GM04503 (cell line): ENCODE results near the gene TMEM266.

Experiments used
- DNase-seq: peaks from one replicate; pipeline ENCODE4 v3.0.0-alpha.2; 2012; ENCODE audit warnings: low read depth

TMEM266 gene

GRCh38 chr15:76127880-76128279 lies 68.1 kb downstream of the TMEM266 start:
- no peak for DNase-seq

DNA sequence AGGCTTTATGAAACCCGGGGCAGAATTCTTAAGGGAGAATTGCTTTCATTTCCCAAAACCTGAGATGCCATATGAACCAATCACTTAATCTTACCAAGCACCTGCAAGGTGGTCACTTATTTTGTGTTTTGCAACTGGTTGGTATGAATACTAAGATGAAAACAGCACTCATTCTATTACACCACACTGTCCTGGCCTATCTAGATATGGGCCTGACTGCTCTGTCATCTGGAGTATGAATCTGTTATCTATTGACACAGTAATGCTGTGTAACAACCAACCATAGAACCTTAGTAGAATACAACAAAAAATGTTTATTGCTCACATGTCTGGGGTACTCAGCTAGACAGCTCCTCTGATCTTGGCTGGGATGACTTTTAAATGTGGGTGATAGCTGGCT lies 74.8 kb downstream of the TMEM266 start:
- DNase-seq = no peak

DNA sequence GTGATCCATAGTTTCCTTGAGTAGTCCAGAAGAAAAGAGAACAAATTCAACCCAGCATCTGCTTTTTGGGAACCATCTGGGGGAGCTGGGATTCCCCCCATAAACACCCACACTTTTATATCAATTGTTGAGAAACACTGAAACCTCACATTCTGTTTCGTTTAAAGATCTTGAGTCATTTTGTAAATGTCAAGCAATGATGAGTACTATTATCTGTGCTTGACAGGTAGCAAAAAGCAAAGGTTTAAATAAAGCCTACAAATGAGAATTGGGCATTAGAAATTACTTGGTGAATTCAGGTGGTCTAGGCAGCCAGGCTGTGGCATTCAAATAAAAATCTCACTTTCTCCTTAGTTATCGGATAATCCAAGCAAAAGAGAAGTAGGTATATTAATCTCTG lies 75.7 kb downstream of the TMEM266 start:
- DNase-seq = no peak

GRCh38 chr15:76138436-76138835 lies 78.7 kb downstream of the TMEM266 start:
- no peak for DNase-seq

- no peak for DNase-seq
Observed at GRCh38 chr15:76139368-76140073, 79.7 kb downstream of the TMEM266 start.

DNA sequence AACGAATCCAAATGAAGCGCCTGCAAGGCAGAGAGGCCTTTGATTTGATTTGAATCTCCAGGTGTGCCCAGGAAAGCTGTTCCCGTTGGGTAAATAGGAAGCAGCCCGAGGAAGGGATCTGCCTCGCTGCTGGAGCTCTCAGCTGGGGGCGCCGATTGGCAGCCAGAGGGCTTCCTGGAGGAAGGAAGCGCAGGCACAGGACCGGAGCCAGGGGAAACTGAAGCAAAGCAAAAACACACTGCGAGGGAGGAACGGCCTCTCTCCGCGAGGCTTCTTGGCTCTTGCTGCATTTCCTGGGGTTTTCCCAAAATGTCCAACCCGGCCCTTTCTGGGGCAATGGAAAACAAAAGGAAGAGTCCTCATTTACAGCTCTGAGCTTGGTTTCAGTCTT lies 80.3 kb downstream of the TMEM266 start:
- no peak for DNase-seq

GRCh38 chr15:76146812-76147211 lies 87.0 kb downstream of the TMEM266 start:
- no peak for DNase-seq

DNA sequence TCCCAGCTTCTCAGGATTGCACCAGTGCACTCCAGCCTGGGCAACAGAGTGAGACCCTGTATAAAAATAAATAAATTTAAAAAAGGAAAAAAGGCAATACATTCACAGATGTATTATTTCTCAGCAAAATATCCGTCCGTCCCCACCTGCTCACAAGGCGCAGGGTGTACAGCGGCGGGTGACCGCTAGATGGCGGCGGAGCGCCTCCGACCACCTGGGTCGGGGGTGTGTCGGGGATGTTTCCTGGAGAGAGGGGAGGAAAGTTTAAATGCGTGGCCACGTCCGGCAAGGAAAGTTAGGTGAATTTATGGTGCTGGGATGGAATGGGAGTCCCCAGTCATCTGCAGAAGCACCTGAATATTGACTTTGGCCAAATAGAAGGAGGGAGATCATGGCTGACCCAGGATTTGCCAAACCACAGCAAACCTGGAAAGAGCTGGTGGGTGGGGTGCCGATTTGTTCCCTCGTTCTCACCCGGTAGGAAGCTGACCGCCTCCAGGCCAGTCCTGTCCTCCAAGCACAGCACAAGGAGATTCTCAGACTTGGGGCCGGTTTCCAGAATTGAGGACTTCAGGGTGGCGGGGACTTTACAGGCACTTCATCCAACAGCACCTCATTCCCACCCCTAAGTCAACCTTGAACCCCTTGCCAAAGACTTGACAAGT lies 88.3 kb downstream of the TMEM266 start:
- no peak for DNase-seq

DNA sequence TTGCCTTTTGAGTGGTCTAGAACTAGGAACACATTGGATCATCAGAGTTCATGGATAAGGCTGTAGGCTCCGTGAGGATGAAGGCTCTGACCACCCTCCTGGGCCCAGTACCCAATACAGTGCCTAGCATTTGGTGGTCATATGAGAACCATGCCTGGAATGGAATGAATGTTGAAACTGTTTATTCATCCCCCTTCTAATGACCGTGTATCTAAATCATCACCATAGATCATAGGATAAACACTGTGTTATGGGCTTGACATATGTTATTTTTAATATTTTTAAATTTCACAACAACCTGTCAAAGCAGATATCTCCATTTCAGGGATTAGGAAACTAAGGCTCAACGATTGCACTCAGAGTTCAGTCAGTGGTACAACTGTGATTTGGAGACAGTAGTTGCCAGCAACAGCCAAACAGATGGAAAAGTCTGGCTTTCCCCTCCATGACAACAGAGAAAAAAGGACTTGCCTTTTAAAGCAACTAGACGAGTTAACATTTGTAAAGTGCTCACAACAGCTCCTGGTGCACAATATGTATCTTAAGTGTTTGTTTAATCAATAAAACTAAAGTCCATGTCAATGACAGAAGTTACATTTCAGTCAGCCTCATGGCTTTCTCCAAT lies 89.6 kb downstream of the TMEM266 start:
- DNase-seq = no peak

DNA sequence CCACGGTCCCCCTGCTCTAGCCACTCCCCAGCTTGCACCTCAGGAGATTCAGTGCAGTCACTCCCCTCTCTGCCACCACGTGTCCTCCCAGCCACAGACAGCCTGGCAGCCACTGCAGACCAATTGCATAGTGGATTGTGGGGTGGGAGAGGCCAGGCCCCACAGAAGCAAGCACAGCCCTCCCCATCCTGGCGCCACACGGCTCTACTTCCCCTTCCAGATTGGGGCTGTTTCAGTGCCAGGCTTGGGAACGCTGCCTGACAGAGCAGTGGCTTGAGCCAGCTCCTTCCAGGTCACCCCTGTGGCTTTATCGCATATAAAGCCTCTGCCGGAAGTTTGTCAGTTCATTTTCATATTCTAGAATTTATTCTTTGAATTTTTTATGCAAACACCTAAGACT lies 90.7 kb downstream of the TMEM266 start:
- no peak for DNase-seq

DNA sequence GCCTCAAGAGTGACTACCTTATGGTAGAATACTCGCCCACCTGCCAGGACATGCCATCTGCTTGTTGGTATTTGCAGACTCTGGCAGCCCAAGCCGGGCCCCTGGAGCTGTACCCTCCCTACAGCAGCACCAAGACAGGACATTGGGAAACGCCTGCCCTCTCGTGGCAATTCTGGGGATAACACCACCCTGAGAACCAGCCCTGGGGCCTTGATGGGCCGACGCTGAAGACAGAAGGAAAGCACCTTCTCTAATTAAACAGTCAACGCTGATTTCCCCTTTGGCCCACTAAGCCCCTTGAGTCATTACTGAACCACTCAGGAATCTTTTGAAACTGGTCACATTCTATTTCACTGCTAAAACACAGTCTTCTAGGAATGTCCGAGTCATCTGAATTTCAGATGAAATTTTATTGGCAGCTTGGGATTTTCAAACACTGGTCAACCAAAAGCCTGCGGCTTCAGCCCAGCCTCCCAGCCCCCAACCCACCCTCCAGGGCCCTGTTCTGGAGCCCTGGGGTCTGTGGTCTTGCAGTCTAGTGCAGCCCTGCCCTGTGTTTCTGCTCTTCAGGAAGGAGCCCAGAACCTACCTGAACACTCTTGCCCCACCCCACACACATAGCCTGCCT lies 91.3 kb downstream of the TMEM266 start:
- peak; percentile 73 for DNase-seq

GRCh38 chr15:76151599-76151974 lies 91.8 kb downstream of the TMEM266 start:
- DNase-seq = no peak

DNA sequence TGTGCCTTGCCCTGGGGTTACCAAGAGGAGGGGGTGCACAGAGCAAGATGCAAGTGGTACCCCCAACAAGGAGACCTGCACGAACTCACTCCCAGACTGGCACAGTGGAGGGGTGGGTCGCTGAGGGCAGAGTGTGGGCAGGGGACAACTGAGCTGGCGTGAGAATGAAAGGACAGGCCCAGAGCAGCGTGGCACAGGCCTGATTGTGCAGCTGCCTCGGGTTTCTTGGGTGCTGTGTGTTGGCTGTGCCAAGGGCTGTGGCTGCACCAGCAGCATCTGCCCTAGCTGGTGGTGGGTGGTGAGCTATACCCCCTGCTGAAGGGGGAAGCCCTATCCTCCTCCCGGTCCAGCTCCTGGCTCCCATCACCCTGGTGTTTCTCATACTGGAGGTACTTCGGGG lies 92.4 kb downstream of the TMEM266 start:
- no peak for DNase-seq

- DNase-seq = no peak
Observed at GRCh38 chr15:76153241-76154197, 93.7 kb downstream of the TMEM266 start.

GRCh38 chr15:76155731-76156130 lies 95.9 kb downstream of the TMEM266 start:
- DNase-seq = peak; percentile 76

- no peak for DNase-seq
Observed at GRCh38 chr15:76158226-76158625, 98.4 kb downstream of the TMEM266 start.

DNA sequence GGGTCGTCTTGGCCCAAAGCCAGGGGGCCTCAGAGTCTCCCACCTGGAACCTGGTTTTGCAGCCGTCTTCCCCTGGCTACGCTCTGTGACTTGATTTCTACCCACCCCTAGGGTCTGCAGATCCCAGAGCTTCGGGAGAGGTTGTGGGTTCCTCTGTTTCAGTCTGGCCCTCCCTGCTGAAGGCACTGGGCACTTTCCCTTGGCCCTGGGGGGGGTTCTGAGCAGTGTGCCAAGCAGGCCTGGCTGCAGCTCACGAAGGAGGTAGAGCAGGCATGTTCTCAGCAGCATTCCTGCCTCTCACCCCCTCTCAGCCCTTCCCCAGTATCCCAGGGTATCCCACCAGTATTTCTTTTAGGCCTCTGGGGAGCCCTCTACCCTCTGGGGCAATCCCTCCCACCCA lies 99.0 kb downstream of the TMEM266 start:
- no peak for DNase-seq

DNA sequence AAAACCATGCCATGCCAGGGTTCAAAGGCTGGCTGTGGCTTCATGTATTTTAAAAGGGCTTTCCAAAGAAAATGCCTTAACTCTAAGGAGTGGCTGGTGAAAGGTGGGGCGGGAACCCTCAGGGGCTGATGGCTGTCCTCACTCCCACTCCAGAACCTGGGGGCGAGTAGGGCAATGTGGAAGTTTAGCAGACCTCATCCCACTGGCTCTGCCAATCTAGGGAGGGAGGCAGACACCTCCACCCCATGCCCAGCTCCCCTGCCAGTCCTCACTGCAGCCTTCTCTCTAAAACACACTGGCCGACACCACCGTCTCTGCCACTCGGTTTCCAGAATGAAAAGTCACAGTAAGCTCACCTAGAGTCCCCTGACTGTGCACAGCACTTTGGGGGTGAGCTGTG lies 99.5 kb downstream of the TMEM266 start:
- no peak for DNase-seq

DNA sequence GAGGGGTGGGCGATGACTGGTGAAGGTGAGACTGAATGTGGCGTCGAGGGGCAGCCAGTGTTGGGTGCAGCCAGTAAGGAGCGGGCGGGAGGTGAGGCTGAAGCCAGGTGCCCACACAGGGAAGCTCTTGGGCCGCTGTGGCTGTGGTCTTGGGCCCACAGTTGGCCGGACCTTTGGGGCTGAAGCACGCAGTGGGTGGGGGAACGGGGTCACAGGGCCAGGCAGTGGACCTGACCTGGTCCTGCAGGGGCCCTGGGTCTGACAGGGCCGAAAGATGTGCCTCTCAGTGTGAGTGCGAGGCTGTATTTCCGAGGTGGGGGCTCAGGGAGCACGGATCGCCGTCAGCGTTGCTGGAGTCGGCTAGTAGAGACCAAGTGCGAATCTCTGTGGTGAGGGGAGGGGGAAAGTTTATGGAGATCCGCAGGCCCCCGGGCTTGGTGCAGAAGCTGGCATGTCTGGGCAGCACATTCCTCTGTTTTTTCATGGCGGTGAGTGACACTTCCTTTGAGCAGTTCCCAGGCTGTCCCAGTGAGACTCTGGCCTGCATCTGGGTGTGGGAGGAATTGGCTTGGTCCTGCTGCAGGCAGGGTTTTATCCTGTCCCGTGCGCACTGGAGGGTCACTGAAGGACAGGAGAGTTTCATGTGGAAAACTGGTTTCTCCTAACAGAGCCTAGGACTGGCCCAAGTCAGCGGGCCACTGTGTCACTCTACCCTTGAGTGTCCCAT lies 100.8 kb downstream of the TMEM266 start:
- no peak for DNase-seq

- DNase-seq = no peak
Observed at GRCh38 chr15:76161153-76162035, 101.6 kb downstream of the TMEM266 start.
